Parathyroid adenoma (tissue), 2 donors: Measurements from ENCODE around the gene MYO9B.

Experiments
- H2AFZ ChIP-seq: fragments of 300-600 bp; sonication (generic); one replicate; pipeline ENCODE4 v1.7.0; 2017; ENCODE audit warnings: antibody characterized with exemption, mild to moderate bottlenecking
- H3K27ac ChIP-seq: fragments of 300-600 bp; sonication (generic); one replicate; pipeline ENCODE4 v1.7.0; 2017
- H3K27me3 ChIP-seq: fragments of 300-600 bp; sonication (generic); one replicate; pipeline ENCODE4 v1.7.0; 2017; ENCODE audit warnings: low read length; ENCODE audit not compliant: control insufficient read depth, insufficient read depth
- H3K36me3 ChIP-seq: fragments of 300-600 bp; sonication (generic); one replicate; pipeline ENCODE4 v1.7.0; 2017; ENCODE audit warnings: low read length; ENCODE audit not compliant: control insufficient read depth, insufficient read depth
- H3K4me1 ChIP-seq: fragments of 300-600 bp; sonication (generic); one replicate; pipeline ENCODE4 v1.7.0; 2017; ENCODE audit warnings: control low read depth
- H3K4me2 ChIP-seq: fragments of 300-600 bp; sonication (generic); one replicate; pipeline ENCODE4 v1.7.0; 2017; ENCODE audit warnings: low read length
- H3K4me3 ChIP-seq: fragments of 300-600 bp; sonication (generic); one replicate; pipeline ENCODE4 v1.7.0; 2017; ENCODE audit warnings: low read depth, low read length
- H3K79me2 ChIP-seq: fragments of 300-600 bp; sonication (generic); one replicate; pipeline ENCODE4 v1.7.0; 2017; ENCODE audit warnings: control low read depth
- H3K9ac ChIP-seq: fragments of 300-600 bp; sonication (generic); one replicate; pipeline ENCODE4 v1.7.0; 2017; ENCODE audit warnings: mild to moderate bottlenecking
- H3K9me3 ChIP-seq: fragments of 300-600 bp; sonication (generic); one replicate; pipeline ENCODE4 v1.7.0; 2017; ENCODE audit warnings: low read length; ENCODE audit not compliant: control insufficient read depth
- CTCF ChIP-seq: fragments of 300-600 bp; sonication (generic); IDR thresholded peaks from one replicate; pipeline ENCODE4 v1.7.0; 2017; ENCODE audit warnings: antibody characterized with exemption, mild to moderate bottlenecking
- donor health status: primary hyperparathyroidism.

The MYO9B gene

GRCh38 chr19:17110599-17110966 is 35.0 kb downstream of the MYO9B start:
- H3K79me2 ChIP-seq, result peaks cover 12% of the 10 kb centered on the region
- no peak overlapping the region for H3K4me3 ChIP-seq
- no peaks in the 10 kb centered on the region for H3K36me3 ChIP-seq
- no peak overlapping the region for H3K27ac ChIP-seq
- no peaks in the 10 kb centered on the region for H3K4me1 ChIP-seq
- no peak overlapping the region for H3K4me2 ChIP-seq
- no peaks in the 10 kb centered on the region for H3K27me3 ChIP-seq
- H3K9me3 ChIP-seq, result no peaks in the 10 kb centered on the region
- H3K9ac ChIP-seq, result no peak overlapping the region
- TF ChIP-seq CTCF, result no peak
- no peak overlapping the region for H2AFZ ChIP-seq

GRCh38 chr19:17111766-17112165 is 36.2 kb downstream of the MYO9B start:
- Histone ChIP-seq H3K27ac (no peak overlapping the region), H3K4me1 (no peaks in the 10 kb centered on the region)

GRCh38 chr19:17112271-17112670 is 36.7 kb downstream of the MYO9B start:
- Histone ChIP-seq H3K27ac (no peak overlapping the region), H3K27me3 (no peaks in the 10 kb centered on the region), H3K9me3 (no peaks in the 10 kb centered on the region), H3K4me2 (no peak overlapping the region), H3K4me3 (no peak overlapping the region), H3K79me2 (peaks cover 12% of the 10 kb centered on the region), H3K36me3 (no peaks in the 10 kb centered on the region), H3K4me1 (no peaks in the 10 kb centered on the region), H3K9ac (no peak overlapping the region), H2AFZ (no peak overlapping the region)
- no peak for TF ChIP-seq CTCF

More at GRCh38 chr19:17111766-17112165, 36.2 kb downstream of the MYO9B start:
- Histone ChIP-seq H3K9me3 (no peaks in the 10 kb centered on the region), H3K4me2 (no peak overlapping the region), H3K4me3 (no peak overlapping the region), H2AFZ (no peak overlapping the region), H3K27me3 (no peaks in the 10 kb centered on the region), H3K36me3 (no peaks in the 10 kb centered on the region), H3K9ac (no peak overlapping the region), H3K79me2 (peaks cover 12% of the 10 kb centered on the region)
- TF ChIP-seq CTCF, result no peak

GRCh38 chr19:17112700-17113099 is 37.1 kb downstream of the MYO9B start:
- no peak for TF ChIP-seq CTCF
- Histone ChIP-seq H3K79me2 (peaks cover 12% of the 10 kb centered on the region), H3K9me3 (no peaks in the 10 kb centered on the region), H3K36me3 (no peaks in the 10 kb centered on the region), H3K4me1 (no peaks in the 10 kb centered on the region), H3K27me3 (no peaks in the 10 kb centered on the region), H2AFZ (no peak overlapping the region), H3K27ac (no peak overlapping the region), H3K9ac (no peak overlapping the region), H3K4me3 (no peak overlapping the region), H3K4me2 (no peak overlapping the region)

- Histone ChIP-seq H3K27ac (no peak overlapping the region), H3K9ac (no peak overlapping the region), H3K4me3 (no peak overlapping the region), H2AFZ (no peak overlapping the region), H3K4me2 (no peak overlapping the region), H3K9me3 (no peaks in the 10 kb centered on the region), H3K36me3 (no peaks in the 10 kb centered on the region), H3K4me1 (no peaks in the 10 kb centered on the region), H3K27me3 (no peaks in the 10 kb centered on the region), H3K79me2 (peaks cover 12% of the 10 kb centered on the region)
- no peak for TF ChIP-seq CTCF
Measured at GRCh38 chr19:17113127-17113785, 37.7 kb downstream of the MYO9B start.
